Measurements from ENCODE around the gene KIF22.

The KIF22 gene

GRCh38 chr16:29804020-29804419 is 13.5 kb downstream of the KIF22 start:
- DNase-seq (ENCODE audit: low read depth) = no peak

- DNase-seq (ENCODE audit: low read depth) = no peak
Measured at GRCh38 chr16:29804455-29805231, 14.1 kb downstream of the KIF22 start.

GRCh38 chr16:29805232-29806098 is 14.9 kb downstream of the KIF22 start:
- peak; percentile 94 for DNase-seq (ENCODE audit: low read depth)

- no peak for DNase-seq (ENCODE audit: low read depth)
Measured at GRCh38 chr16:29806099-29806579, 15.6 kb downstream of the KIF22 start, which contains the start of gene MAZ. Gene MAZ, plus strand, starts transcription at chr16:29806529. Its CDS starts 173 bp downstream, at chr16:29806702.

GRCh38 chr16:29806641-29807425 is 16.3 kb downstream of the KIF22 start:
- no peak for DNase-seq (ENCODE audit: low read depth)

GRCh38 chr16:29807426-29808218 is 17.1 kb downstream of the KIF22 start:
- peak; percentile 70 for DNase-seq (ENCODE audit: low read depth)

- no peak for DNase-seq (ENCODE audit: low read depth)
Measured at GRCh38 chr16:29808219-29808900, 17.8 kb downstream of the KIF22 start.

GRCh38 chr16:29809031-29809747 is 18.6 kb downstream of the KIF22 start:
- no peak for DNase-seq (ENCODE audit: low read depth)

- no peak for DNase-seq (ENCODE audit: low read depth)
Measured at GRCh38 chr16:29809850-29810698, 19.5 kb downstream of the KIF22 start.

GRCh38 chr16:29810699-29811169 is 20.2 kb downstream of the KIF22 start:
- DNase-seq (ENCODE audit: low read depth) = no peak

- DNase-seq (ENCODE audit: low read depth) = no peak
Measured at GRCh38 chr16:29811170-29811895, 20.8 kb downstream of the KIF22 start.

- no peak for DNase-seq (ENCODE audit: low read depth)
Measured at GRCh38 chr16:29811896-29812665, 21.5 kb downstream of the KIF22 start, which contains the start of gene PRRT2. Gene PRRT2, plus strand, starts transcription at chr16:29812193. Its CDS starts 862 bp downstream, at chr16:29813055.

GRCh38 chr16:29812754-29813643 is 22.4 kb downstream of the KIF22 start:
- DNase-seq (ENCODE audit: low read depth) = no peak

- DNase-seq (ENCODE audit: low read depth) = no peak
Measured at GRCh38 chr16:29813644-29814562, 23.4 kb downstream of the KIF22 start.

GRCh38 chr16:29814592-29814991 is 24.0 kb downstream of the KIF22 start:
- DNase-seq (ENCODE audit: low read depth) = no peak
